Neural crest cell (in vitro differentiated cells): ENCODE results near the gene MT1H. TPM values are rescaled to one million over a fixed set of nuclear protein-coding genes. Genes with fewer than 3 reads are reported as not detected.

Experiments used
- DNase-seq: peaks from one replicate; pipeline ENCODE4 v3.0.0; 2021; ENCODE audit warnings: low read depth, mixed read lengths, low spot score
- H3K27ac Mint-ChIP-seq: one replicate; pipeline ENCODE4 v1.8.0; 2021; ENCODE audit warnings: mild to moderate bottlenecking, mixed read lengths; ENCODE audit not compliant: unreplicated experiment
- H3K27me3 Mint-ChIP-seq: 2 replicates; pipeline ENCODE4 v1.8.0; 2021; ENCODE audit warnings: low read depth, mild to moderate bottlenecking, mixed read lengths
- H3K36me3 Mint-ChIP-seq: 2 replicates; pipeline ENCODE4 v1.8.0; 2021; ENCODE audit warnings: low read depth, mild to moderate bottlenecking, mixed read lengths
- H3K4me1 Mint-ChIP-seq: 2 replicates; pipeline ENCODE4 v1.8.0; 2021; ENCODE audit warnings: mixed read lengths
- H3K4me3 Mint-ChIP-seq: one replicate; pipeline ENCODE4 v1.8.0; 2021; ENCODE audit warnings: mild to moderate bottlenecking, mixed read lengths
- H3K9me3 Mint-ChIP-seq: 2 replicates; pipeline ENCODE4 v1.8.0; 2021; ENCODE audit warnings: mixed read lengths
- total RNA-seq: library from RNA; stranded (reverse); gene quantifications from 2 replicates; pipeline ENCODE4 v1.2.1, GENCODE V29; 2021
- TF ChIP-seq, protein P1 (sequence below): fragments of 200-600 bp; sonication (generic); conservative IDR thresholded peaks from 2 replicates; pipeline ENCODE4 v1.5.0; 2021; ENCODE audit warnings: antibody characterized with exemption, mild to moderate bottlenecking

Gene MT1H
- total RNA-seq, 1 donor from 2014 or later = not detected

DNA sequence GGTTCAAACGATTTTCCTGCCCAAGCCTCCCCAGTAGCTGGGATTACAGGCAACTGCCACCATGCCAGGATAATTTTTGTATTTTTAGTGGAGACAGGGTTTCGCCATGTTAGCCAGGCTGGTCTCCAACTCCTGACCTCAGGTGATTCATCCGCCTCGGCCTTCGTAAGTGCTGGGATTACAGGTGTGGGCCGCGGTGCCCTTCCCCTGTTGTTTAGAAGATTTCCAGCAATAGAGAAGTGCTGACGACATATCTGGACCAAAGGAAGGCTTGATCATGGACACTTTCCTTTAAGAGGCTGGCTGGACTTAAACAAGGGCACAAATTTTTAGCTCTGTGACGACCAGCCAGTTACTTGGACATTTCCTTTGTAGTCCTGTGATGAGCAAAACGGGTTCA lies 38.4 kb upstream of the MT1H start:
- H3K4me3 Mint-ChIP-seq = peak overlapping the region; percentile 80
- no peak overlapping the region for H3K27ac Mint-ChIP-seq
- no peaks in the 10 kb centered on the region for H3K36me3 Mint-ChIP-seq
- TF ChIP-seq, protein P1, sequence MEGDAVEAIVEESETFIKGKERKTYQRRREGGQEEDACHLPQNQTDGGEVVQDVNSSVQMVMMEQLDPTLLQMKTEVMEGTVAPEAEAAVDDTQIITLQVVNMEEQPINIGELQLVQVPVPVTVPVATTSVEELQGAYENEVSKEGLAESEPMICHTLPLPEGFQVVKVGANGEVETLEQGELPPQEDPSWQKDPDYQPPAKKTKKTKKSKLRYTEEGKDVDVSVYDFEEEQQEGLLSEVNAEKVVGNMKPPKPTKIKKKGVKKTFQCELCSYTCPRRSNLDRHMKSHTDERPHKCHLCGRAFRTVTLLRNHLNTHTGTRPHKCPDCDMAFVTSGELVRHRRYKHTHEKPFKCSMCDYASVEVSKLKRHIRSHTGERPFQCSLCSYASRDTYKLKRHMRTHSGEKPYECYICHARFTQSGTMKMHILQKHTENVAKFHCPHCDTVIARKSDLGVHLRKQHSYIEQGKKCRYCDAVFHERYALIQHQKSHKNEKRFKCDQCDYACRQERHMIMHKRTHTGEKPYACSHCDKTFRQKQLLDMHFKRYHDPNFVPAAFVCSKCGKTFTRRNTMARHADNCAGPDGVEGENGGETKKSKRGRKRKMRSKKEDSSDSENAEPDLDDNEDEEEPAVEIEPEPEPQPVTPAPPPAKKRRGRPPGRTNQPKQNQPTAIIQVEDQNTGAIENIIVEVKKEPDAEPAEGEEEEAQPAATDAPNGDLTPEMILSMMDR = no peak
- H3K9me3 Mint-ChIP-seq = no peaks in the 10 kb centered on the region
- no peak for DNase-seq
- peaks cover 94% of the 10 kb centered on the region for H3K27me3 Mint-ChIP-seq
- H3K4me1 Mint-ChIP-seq = peaks cover 4% of the 10 kb centered on the region

DNA sequence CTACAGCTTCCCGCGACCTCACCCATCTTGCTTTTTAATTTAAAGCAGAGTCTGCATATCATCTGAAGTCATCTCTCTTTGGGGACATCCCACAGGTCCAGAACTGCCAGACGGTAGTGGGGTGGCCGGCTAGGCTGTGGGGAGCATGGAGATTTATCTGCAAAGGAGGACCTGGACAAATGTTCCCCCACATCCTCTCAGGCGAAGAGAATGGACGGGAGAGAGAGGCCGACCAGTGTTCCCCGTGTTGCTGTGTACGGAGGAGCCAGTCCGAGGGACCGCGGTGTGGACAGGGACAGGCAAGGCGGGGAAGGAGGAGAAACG lies 37.8 kb upstream of the MT1H start:
- Mint-ChIP-seq H3K4me1 (peaks cover 4% of the 10 kb centered on the region), H3K27ac (no peak overlapping the region), H3K27me3 (peaks cover 94% of the 10 kb centered on the region), H3K4me3 (peak overlapping the region; percentile 80), H3K36me3 (no peaks in the 10 kb centered on the region), H3K9me3 (no peaks in the 10 kb centered on the region)
- no peak for DNase-seq
- TF ChIP-seq, protein P1 = no peak

DNA sequence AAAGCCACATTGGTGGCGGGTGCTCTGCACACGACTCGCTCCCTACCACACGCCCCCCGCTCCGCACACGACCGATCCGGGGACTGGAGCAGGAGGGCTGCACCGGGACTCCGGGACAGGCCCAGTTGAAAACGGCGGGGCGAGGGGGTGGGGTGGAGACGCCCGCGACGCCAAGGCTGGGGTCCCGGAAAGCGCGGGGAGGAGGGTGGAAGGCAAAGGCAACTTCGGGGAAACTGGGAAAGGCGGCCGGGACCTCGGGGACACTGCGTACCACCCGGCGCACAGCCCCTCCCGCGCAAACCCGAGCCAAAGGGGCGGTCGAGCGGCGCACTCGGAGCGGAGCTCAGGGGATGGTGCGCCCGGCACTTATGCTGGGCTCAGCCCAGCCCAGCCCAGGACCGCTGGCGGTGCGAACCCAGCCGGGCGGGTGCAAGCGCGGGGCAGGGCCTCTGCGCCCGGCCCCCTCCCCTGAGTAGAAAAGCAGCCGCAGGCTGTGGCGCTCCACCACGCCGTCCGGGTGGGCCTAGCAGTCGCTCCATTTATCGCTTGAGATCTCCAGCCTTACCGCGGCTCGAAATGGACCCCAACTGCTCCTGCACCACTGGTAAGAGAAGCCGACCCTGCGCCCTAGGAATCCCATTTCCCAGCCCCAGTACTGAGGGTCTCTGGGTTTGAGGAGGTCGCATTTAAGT lies 37.3 kb upstream of the MT1H start, which contains the start of gene MT1M:
TSS of gene MT1M (plus strand) at position 504 of the 692 bp plus-strand sequence. CDS start at position 577, 73 bp downstream.
- DNase-seq = no peak
- TF ChIP-seq, protein P1 = no peak
- Mint-ChIP-seq H3K4me1 (peaks cover 4% of the 10 kb centered on the region), H3K36me3 (no peaks in the 10 kb centered on the region), H3K27ac (no peak within 1 kb of the TSS), H3K4me3 (peak within 1 kb of the TSS; percentile 80), H3K9me3 (no peaks in the 10 kb centered on the region), H3K27me3 (peaks cover 94% of the 10 kb centered on the region)

DNA sequence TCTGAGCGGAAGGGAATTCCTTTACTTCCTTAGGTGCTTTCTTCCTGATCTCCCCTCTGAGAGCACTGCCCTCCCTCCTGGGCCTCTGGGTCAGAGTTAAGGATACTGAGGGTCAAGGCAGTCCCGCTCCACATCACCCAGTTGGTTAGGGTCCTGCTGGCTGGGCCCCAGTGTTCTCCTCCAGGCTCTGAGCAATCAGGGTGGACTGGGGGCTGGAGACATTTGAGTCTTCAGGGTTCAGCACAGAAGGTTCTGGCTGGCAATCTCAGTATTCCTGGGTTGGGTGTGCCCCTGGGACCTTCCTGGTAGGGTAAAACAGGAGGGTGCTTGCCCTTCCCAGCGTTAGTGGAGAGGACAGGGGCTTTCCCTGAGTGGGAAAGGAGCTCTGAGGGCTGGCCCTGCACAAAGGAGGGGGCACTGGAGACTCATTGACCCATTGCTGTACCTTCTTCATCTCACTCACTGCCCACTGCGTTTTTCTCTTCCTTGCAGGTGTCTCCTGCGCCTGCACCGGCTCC lies 36.7 kb upstream of the MT1H start:
- H3K4me1 Mint-ChIP-seq = peaks cover 7% of the 10 kb centered on the region
- no peak overlapping the region for H3K27ac Mint-ChIP-seq
- no peaks in the 10 kb centered on the region for H3K36me3 Mint-ChIP-seq
- H3K27me3 Mint-ChIP-seq = peaks cover 97% of the 10 kb centered on the region
- no peaks in the 10 kb centered on the region for H3K9me3 Mint-ChIP-seq
- peak overlapping the region; percentile 36 for H3K4me3 Mint-ChIP-seq
- no peak for DNase-seq
- TF ChIP-seq, protein P1 = no peak

DNA sequence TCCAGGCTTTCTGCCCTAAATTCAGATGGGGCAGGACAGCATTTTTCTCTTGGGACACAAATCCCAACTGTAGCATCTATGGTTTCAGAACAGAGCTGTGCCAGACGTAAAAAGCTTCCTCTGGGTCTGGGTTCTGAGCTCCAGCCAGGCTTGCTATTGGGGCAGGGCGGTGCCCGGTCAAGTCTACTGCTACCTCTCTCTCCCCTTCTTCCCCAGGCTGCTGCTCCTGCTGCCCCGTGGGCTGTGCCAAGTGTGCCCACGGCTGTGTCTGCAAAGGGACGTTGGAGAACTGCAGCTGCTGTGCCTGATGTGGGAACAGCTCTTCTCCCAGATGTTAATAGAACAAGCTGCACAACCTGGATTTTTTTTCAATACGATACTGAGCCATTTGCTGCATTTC lies 36.1 kb upstream of the MT1H start:
- no peak overlapping the region for H3K4me3 Mint-ChIP-seq
- no peak overlapping the region for H3K27ac Mint-ChIP-seq
- DNase-seq = no peak
- no peaks in the 10 kb centered on the region for H3K9me3 Mint-ChIP-seq
- peaks cover 10% of the 10 kb centered on the region for H3K4me1 Mint-ChIP-seq
- peaks cover 99% of the 10 kb centered on the region for H3K27me3 Mint-ChIP-seq
- TF ChIP-seq, protein P1 = no peak
- no peaks in the 10 kb centered on the region for H3K36me3 Mint-ChIP-seq
